GM23338 (cell line): ENCODE measurements around the gene RNLS.

ENCODE experiments used
- CREB1 ChIP-seq: fragments of 250-450 bp; sonication (Bioruptor Pico); IDR thresholded peaks from 2 replicates; pipeline ENCODE4 v1.5.0; 2020; ENCODE audit warnings: low read depth, mild to moderate bottlenecking, moderate library complexity
- CTCF ChIP-seq, 2 experiments: fragments of 200-600 bp in 1 of 2; sonication (generic) in 1 of 2; conservative IDR thresholded peaks; 2 replicates each; pipeline versions ENCODE4 v1.5.1 to v1.6.1; 2016 to 2017; ENCODE audit warnings: antibody characterized with exemption in 2 of 2, low read depth in 2 of 2, mild to moderate bottlenecking in 2 of 2, moderate library complexity in 1 of 2
- EZH2 ChIP-seq: fragments of 200-600 bp; sonication (generic); IDR thresholded peaks from one replicate; pipeline ENCODE4 v1.8.0; 2017; ENCODE audit warnings: antibody characterized with exemption, mild to moderate bottlenecking, low read depth; ENCODE audit not compliant: unreplicated experiment
- EZH2phosphoT487 ChIP-seq: fragments of 200-600 bp; sonication (generic); IDR thresholded peaks from one replicate; pipeline ENCODE4 v1.8.1; 2018; ENCODE audit warnings: antibody characterized with exemption; ENCODE audit not compliant: unreplicated experiment
- JUNB ChIP-seq: IDR thresholded peaks from one replicate; pipeline ENCODE4 v1.6.1; 2016; ENCODE audit warnings: antibody characterized with exemption; ENCODE audit not compliant: unreplicated experiment
- NANOG ChIP-seq: IDR thresholded peaks from 2 replicates; pipeline ENCODE4 v1.6.1; 2016; ENCODE audit warnings: antibody characterized with exemption, borderline replicate concordance
- POLR2AphosphoS5 ChIP-seq: IDR thresholded peaks from 2 replicates; pipeline ENCODE4 v1.6.1; 2016; ENCODE audit warnings: antibody characterized with exemption, low read depth
- STAT1 ChIP-seq: IDR thresholded peaks from one replicate; pipeline ENCODE4 v1.6.1; 2016; ENCODE audit warnings: antibody characterized with exemption; ENCODE audit not compliant: unreplicated experiment
- ZNF114 ChIP-seq: fragments of 250-450 bp; sonication (Bioruptor Pico); IDR thresholded peaks from 2 replicates; pipeline ENCODE4 v1.5.0; 2020; ENCODE audit warnings: mild to moderate bottlenecking, moderate library complexity
- ZNF331 ChIP-seq: fragments of 250-450 bp; sonication (Bioruptor Pico); IDR thresholded peaks from 2 replicates; pipeline ENCODE4 v1.5.0; 2020; ENCODE audit warnings: low read depth, mild to moderate bottlenecking, moderate library complexity
- ZNF462 ChIP-seq: fragments of 250-450 bp; sonication (Bioruptor Pico); IDR thresholded peaks from 2 replicates; pipeline ENCODE4 v1.5.0; 2020; ENCODE audit warnings: mild to moderate bottlenecking, moderate library complexity
- TF ChIP-seq, protein P1 (sequence below): IDR thresholded peaks from one replicate; pipeline ENCODE4 v1.6.1; 2018; ENCODE audit warnings: antibody characterized with exemption; ENCODE audit not compliant: unreplicated experiment
- TF ChIP-seq, protein P2 (sequence below): IDR thresholded peaks from 2 replicates; pipeline ENCODE4 v1.6.1; 2016; ENCODE audit warnings: antibody characterized with exemption

DNA sequence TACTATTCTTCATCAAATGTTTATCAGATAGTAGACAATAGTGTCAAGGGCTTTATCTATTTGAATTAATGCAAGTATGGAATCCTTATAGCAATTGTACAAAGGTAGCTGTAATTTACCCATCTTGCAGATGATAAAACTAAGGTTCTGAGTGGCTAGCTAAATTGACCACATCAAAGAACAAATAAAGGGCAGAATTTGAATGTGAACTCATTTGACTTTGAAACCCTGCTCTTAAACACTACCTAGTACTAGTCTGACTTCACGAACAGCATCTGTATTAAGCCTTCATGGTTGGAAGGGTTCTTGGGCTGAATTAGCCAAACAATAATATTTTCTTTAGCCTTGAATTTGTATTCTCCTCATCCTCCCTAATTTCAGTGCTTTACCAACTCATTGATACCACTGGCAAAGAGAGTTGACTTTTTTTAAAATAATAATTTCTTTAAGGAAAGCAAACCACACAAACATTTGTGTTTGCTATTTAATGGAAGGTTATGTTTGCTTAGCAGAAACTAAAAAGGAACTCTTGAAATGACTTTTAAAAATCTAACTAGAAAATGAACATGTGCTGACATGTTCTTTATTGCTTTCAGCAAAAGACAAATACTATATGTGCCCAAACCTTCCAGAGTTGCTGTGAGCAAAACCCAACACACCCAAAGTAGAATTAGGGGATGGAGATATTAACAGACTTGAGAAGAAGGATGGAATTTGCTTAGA is 322.6 kb downstream of the RNLS start:
- TF ChIP-seq CTCF (conservative IDR thresholded peaks at IDR 0.05; ENCODE audit: low read depth in 2 of 2), result no peak
- TF ChIP-seq EZH2phosphoT487, result no peak
- no peak for TF ChIP-seq EZH2
- TF ChIP-seq CREB1 (CRISPR knock-in tag), result no peak
- TF ChIP-seq, protein P1, sequence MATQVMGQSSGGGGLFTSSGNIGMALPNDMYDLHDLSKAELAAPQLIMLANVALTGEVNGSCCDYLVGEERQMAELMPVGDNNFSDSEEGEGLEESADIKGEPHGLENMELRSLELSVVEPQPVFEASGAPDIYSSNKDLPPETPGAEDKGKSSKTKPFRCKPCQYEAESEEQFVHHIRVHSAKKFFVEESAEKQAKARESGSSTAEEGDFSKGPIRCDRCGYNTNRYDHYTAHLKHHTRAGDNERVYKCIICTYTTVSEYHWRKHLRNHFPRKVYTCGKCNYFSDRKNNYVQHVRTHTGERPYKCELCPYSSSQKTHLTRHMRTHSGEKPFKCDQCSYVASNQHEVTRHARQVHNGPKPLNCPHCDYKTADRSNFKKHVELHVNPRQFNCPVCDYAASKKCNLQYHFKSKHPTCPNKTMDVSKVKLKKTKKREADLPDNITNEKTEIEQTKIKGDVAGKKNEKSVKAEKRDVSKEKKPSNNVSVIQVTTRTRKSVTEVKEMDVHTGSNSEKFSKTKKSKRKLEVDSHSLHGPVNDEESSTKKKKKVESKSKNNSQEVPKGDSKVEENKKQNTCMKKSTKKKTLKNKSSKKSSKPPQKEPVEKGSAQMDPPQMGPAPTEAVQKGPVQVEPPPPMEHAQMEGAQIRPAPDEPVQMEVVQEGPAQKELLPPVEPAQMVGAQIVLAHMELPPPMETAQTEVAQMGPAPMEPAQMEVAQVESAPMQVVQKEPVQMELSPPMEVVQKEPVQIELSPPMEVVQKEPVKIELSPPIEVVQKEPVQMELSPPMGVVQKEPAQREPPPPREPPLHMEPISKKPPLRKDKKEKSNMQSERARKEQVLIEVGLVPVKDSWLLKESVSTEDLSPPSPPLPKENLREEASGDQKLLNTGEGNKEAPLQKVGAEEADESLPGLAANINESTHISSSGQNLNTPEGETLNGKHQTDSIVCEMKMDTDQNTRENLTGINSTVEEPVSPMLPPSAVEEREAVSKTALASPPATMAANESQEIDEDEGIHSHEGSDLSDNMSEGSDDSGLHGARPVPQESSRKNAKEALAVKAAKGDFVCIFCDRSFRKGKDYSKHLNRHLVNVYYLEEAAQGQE, result no peak
- no peak for TF ChIP-seq POLR2AphosphoS5
- no peak for TF ChIP-seq JUNB
- TF ChIP-seq NANOG, result no peak
- TF ChIP-seq ZNF114 (CRISPR knock-in tag), result no peak
- TF ChIP-seq, protein P2, sequence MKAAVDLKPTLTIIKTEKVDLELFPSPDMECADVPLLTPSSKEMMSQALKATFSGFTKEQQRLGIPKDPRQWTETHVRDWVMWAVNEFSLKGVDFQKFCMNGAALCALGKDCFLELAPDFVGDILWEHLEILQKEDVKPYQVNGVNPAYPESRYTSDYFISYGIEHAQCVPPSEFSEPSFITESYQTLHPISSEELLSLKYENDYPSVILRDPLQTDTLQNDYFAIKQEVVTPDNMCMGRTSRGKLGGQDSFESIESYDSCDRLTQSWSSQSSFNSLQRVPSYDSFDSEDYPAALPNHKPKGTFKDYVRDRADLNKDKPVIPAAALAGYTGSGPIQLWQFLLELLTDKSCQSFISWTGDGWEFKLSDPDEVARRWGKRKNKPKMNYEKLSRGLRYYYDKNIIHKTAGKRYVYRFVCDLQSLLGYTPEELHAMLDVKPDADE, result no peak
- no peak for TF ChIP-seq STAT1
- TF ChIP-seq ZNF331 (CRISPR knock-in tag), result no peak
- TF ChIP-seq ZNF462 (CRISPR knock-in tag), result no peak
